ENCODE measurements around the gene RAD50.
"Not testable (repeated sequence)": the region's sequence is repeated elsewhere in the genome, so short reads cannot be mapped to it uniquely, and the experiment has no call there.

The RAD50 gene

DNA sequence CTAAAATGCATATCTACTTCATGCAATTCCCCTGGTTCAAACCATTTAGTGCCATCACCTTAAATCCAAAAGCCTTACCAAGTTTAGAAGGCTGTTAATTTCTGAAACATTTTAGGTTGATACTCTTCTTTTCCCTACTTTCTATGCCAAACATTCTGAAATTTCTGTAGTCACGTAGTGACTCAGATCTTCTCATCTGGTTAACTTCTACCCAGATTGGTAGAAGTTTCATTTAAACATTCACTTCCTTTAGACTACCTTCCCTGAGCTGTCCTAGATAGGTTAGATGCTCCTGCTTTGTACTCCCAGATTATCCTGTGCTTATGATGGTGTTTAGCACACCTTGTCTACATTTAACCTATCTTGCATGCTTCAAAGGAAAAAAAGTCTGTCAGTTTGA is 9.9 kb downstream of the RAD50 start:
- Histone ChIP-seq H3K4me1 (ENCODE audit: control insufficient read depth, insufficient read depth, low read depth, low read length) (no peaks in the 10 kb centered on the region), H2BK5ac (ENCODE audit: low read depth, low read length, poor library complexity, severe bottlenecking) (no peak overlapping the region), H4K91ac (ENCODE audit: low read length) (no peak overlapping the region), H2BK15ac (ENCODE audit: low read depth, poor library complexity, severe bottlenecking) (no peak overlapping the region), H3K79me1 (replicated peaks; ENCODE audit: low read length, poor library complexity, severe bottlenecking) (peaks cover 33% of the 10 kb centered on the region), H3K4me2 (ENCODE audit: low read length, poor library complexity, severe bottlenecking) (no peak overlapping the region), H3K27ac (ENCODE audit: low read length, poor library complexity, severe bottlenecking) (no peak overlapping the region), H3K18ac (ENCODE audit: low read depth in 1 of 2, low read length in 2 of 2) (no peak overlapping the region), H3K14ac (ENCODE audit: low read length in 2 of 2) (no peak overlapping the region), H3K4ac (ENCODE audit: low read depth in 1 of 2, low read length in 2 of 2) (no peak overlapping the region), H3K27me3 (ENCODE audit: control insufficient read depth in 1 of 2, insufficient read depth in 1 of 2, low read length in 2 of 2) (no peaks in the 10 kb centered on the region), H4K8ac (ENCODE audit: low read length) (no peak overlapping the region), H2BK120ac (ENCODE audit: low read depth, low read length) (no peak overlapping the region), H3K36me3 (ENCODE audit: control insufficient read depth in 1 of 2, insufficient read depth in 2 of 2, low read depth in 1 of 2, low read length in 2 of 2) (peaks cover 11 to 89% of the 10 kb centered on the region in 2 experiments), H3K9ac (ENCODE audit: low read length) (no peak overlapping the region), H2AK5ac (ENCODE audit: low read length, severe bottlenecking) (no peak overlapping the region), H3K9me3 (ENCODE audit: control insufficient read depth, low read length) (no peaks in the 10 kb centered on the region), H3K23ac (ENCODE audit: low read length in 2 of 2) (no peak overlapping the region), H2AFZ (ENCODE audit: low read depth, low read length) (no peak overlapping the region), H3K4me3 (ENCODE audit: insufficient read depth in 1 of 2, low read depth in 1 of 2, low read length in 2 of 2) (no peak overlapping the region), H2BK12ac (ENCODE audit: low read length in 2 of 2) (no peak overlapping the region)
- WGBS, result 95% methylated on average over 1 of the region's 1 CpG
- no peak for DNase-seq

DNA sequence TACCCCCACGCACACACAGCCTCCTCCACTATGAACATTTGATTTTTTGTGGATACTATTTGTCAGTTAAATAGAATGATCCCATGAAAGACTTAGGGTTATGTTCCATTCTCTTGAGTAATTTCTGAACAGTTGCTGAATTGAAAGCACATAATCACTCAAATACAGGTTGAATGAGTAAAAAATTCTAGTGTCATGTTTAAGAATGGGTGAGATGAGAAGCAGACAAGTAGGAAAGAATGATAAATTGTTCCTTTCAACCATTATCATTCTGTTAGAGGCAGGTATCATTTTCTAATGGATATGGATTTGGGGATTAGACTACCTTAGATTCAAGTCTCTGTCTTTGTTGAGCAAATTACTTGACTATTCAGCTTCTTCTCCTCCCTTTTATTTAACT is 19.3 kb downstream of the RAD50 start:
- Histone ChIP-seq H3K9ac (ENCODE audit: low read length) (no peak overlapping the region), H2BK12ac (ENCODE audit: low read length in 2 of 2) (no peak overlapping the region), H3K14ac (ENCODE audit: low read length in 2 of 2) (no peak overlapping the region), H3K79me1 (replicated peaks; ENCODE audit: low read length, poor library complexity, severe bottlenecking) (peaks cover 6% of the 10 kb centered on the region), H2BK15ac (ENCODE audit: low read depth, poor library complexity, severe bottlenecking) (no peak overlapping the region), H3K4me3 (ENCODE audit: insufficient read depth in 1 of 2, low read depth in 1 of 2, low read length in 2 of 2) (no peak overlapping the region), H3K36me3 (ENCODE audit: control insufficient read depth in 1 of 2, insufficient read depth in 2 of 2, low read depth in 1 of 2, low read length in 2 of 2) (peaks cover 7 to 77% of the 10 kb centered on the region in 2 experiments), H3K4me1 (ENCODE audit: control insufficient read depth, insufficient read depth, low read depth, low read length) (no peaks in the 10 kb centered on the region), H2BK120ac (ENCODE audit: low read depth, low read length) (no peak overlapping the region), H2AFZ (ENCODE audit: low read depth, low read length) (no peak overlapping the region), H4K8ac (ENCODE audit: low read length) (no peak overlapping the region), H3K23ac (ENCODE audit: low read length in 2 of 2) (no peak overlapping the region), H3K27ac (ENCODE audit: low read length, poor library complexity, severe bottlenecking) (no peak overlapping the region), H3K4ac (ENCODE audit: low read depth in 1 of 2, low read length in 2 of 2) (no peak overlapping the region), H3K18ac (ENCODE audit: low read depth in 1 of 2, low read length in 2 of 2) (no peak overlapping the region), H3K27me3 (ENCODE audit: control insufficient read depth in 1 of 2, insufficient read depth in 1 of 2, low read length in 2 of 2) (no peaks in the 10 kb centered on the region), H4K91ac (ENCODE audit: low read length) (no peak overlapping the region), H2AK5ac (ENCODE audit: low read length, severe bottlenecking) (no peak overlapping the region), H3K9me3 (ENCODE audit: control insufficient read depth, low read length) (no peaks in the 10 kb centered on the region), H2BK5ac (ENCODE audit: low read depth, low read length, poor library complexity, severe bottlenecking) (no peak overlapping the region), H3K4me2 (ENCODE audit: low read length, poor library complexity, severe bottlenecking) (no peak overlapping the region)
- WGBS, result no CpG with 5 or more reads among the region's 1 CpG
- no peak for DNase-seq

GRCh38 chr5:132584560-132584959 is 27.8 kb downstream of the RAD50 start:
- not testable (repeated sequence) for H3K18ac ChIP-seq (ENCODE audit: low read depth in 1 of 2, low read length in 2 of 2); DNase-seq; H3K9me3 ChIP-seq (ENCODE audit: control insufficient read depth, low read length); H3K4ac ChIP-seq (ENCODE audit: low read depth in 1 of 2, low read length in 2 of 2); H3K14ac ChIP-seq (ENCODE audit: low read length in 2 of 2); H3K4me1 ChIP-seq (ENCODE audit: control insufficient read depth, insufficient read depth, low read depth, low read length); H2AK5ac ChIP-seq (ENCODE audit: low read length, severe bottlenecking); H2BK12ac ChIP-seq (ENCODE audit: low read length in 2 of 2); H3K4me3 ChIP-seq (ENCODE audit: insufficient read depth in 1 of 2, low read depth in 1 of 2, low read length in 2 of 2); H3K23ac ChIP-seq (ENCODE audit: low read length in 2 of 2); H3K4me2 ChIP-seq (ENCODE audit: low read length, poor library complexity, severe bottlenecking); H4K8ac ChIP-seq (ENCODE audit: low read length); H2AFZ ChIP-seq (ENCODE audit: low read depth, low read length); H4K91ac ChIP-seq (ENCODE audit: low read length); H2BK15ac ChIP-seq (ENCODE audit: low read depth, poor library complexity, severe bottlenecking); H3K27me3 ChIP-seq (ENCODE audit: control insufficient read depth in 1 of 2, insufficient read depth in 1 of 2, low read length in 2 of 2); H3K9ac ChIP-seq (ENCODE audit: low read length); H3K79me1 ChIP-seq (replicated peaks; ENCODE audit: low read length, poor library complexity, severe bottlenecking); H3K27ac ChIP-seq (ENCODE audit: low read length, poor library complexity, severe bottlenecking); H2BK5ac ChIP-seq (ENCODE audit: low read depth, low read length, poor library complexity, severe bottlenecking); H2BK120ac ChIP-seq (ENCODE audit: low read depth, low read length)
- WGBS, result 100% methylated on average over 1 of the region's 2 CpGs
- H3K36me3 ChIP-seq (ENCODE audit: control insufficient read depth in 1 of 2, insufficient read depth in 2 of 2, low read depth in 1 of 2, low read length in 2 of 2), result peaks cover 0 to 82% of the 10 kb centered on the region in 2 experiments

DNA sequence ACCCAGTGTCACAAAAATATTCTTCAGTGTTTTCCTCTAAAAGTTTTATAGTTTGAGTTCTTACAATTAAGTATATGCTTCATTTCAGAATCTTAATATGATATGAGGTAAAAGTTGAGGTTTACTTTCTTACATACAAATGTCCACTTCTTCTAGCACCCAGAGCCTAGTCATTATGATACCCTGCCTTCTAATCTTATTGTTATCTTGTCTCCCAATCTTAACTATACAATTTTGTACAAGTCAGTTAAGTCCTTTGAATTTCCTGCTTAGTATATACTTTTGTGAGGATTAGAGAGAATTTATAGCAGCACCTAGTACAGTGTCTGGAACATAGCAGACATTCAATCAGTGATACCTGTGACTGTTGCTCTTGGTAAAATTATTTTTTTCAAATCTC is 29.3 kb downstream of the RAD50 start:
- Histone ChIP-seq H2AFZ (ENCODE audit: low read depth, low read length) (no peak overlapping the region), H2BK12ac (ENCODE audit: low read length in 2 of 2) (no peak overlapping the region), H2BK120ac (ENCODE audit: low read depth, low read length) (no peak overlapping the region), H2AK5ac (ENCODE audit: low read length, severe bottlenecking) (no peak overlapping the region), H3K4me1 (ENCODE audit: control insufficient read depth, insufficient read depth, low read depth, low read length) (no peaks in the 10 kb centered on the region), H3K36me3 (ENCODE audit: control insufficient read depth in 1 of 2, insufficient read depth in 2 of 2, low read depth in 1 of 2, low read length in 2 of 2) (peaks cover 3 to 84% of the 10 kb centered on the region in 2 experiments), H3K18ac (ENCODE audit: low read depth in 1 of 2, low read length in 2 of 2) (no peak overlapping the region), H3K4me2 (ENCODE audit: low read length, poor library complexity, severe bottlenecking) (no peak overlapping the region), H3K9me3 (ENCODE audit: control insufficient read depth, low read length) (no peaks in the 10 kb centered on the region), H3K79me1 (replicated peaks; ENCODE audit: low read length, poor library complexity, severe bottlenecking) (peaks cover 3% of the 10 kb centered on the region), H2BK15ac (ENCODE audit: low read depth, poor library complexity, severe bottlenecking) (no peak overlapping the region), H2BK5ac (ENCODE audit: low read depth, low read length, poor library complexity, severe bottlenecking) (no peak overlapping the region), H4K91ac (ENCODE audit: low read length) (no peak overlapping the region), H3K4ac (ENCODE audit: low read depth in 1 of 2, low read length in 2 of 2) (no peak overlapping the region), H3K23ac (ENCODE audit: low read length in 2 of 2) (no peak overlapping the region), H3K14ac (ENCODE audit: low read length in 2 of 2) (no peak overlapping the region), H3K27me3 (ENCODE audit: control insufficient read depth in 1 of 2, insufficient read depth in 1 of 2, low read length in 2 of 2) (no peaks in the 10 kb centered on the region), H3K9ac (ENCODE audit: low read length) (no peak overlapping the region), H3K4me3 (ENCODE audit: insufficient read depth in 1 of 2, low read depth in 1 of 2, low read length in 2 of 2) (no peak overlapping the region), H4K8ac (ENCODE audit: low read length) (no peak overlapping the region), H3K27ac (ENCODE audit: low read length, poor library complexity, severe bottlenecking) (no peak overlapping the region)
- DNase-seq, result no peak
